Measurements from ENCODE around the gene OR1I1.

OR1I1 gene

GRCh38 chr19:15123031-15123890, 41.2 kb downstream of the OR1I1 start:
- no peak overlapping the region for H3K4me3 ChIP-seq (ENCODE audit: low read depth, low read length)
- no peak for DNase-seq (ENCODE audit: low read depth, low spot score)
- in situ Hi-C loops (cut with HindIII; ENCODE audit: low sequenced_read_pairs), result no loop called here
- no peak for TF ChIP-seq CTCF (IDR thresholded peaks at IDR 0.05; ENCODE audit: low read depth, low read length)

- no peak for TF ChIP-seq CTCF (IDR thresholded peaks at IDR 0.05; ENCODE audit: low read depth, low read length)
- in situ Hi-C loops (cut with HindIII; ENCODE audit: low sequenced_read_pairs), result no loop called here
- H3K4me3 ChIP-seq (ENCODE audit: low read depth, low read length), result no peak overlapping the region
- no peak for DNase-seq (ENCODE audit: low read depth, low spot score)
Measured at GRCh38 chr19:15123900-15124299, 41.9 kb downstream of the OR1I1 start.

GRCh38 chr19:15124572-15125231, 42.7 kb downstream of the OR1I1 start:
- peak overlapping the region; percentile 96 for H3K4me3 ChIP-seq (ENCODE audit: low read depth, low read length)
- in situ Hi-C loops (cut with HindIII; ENCODE audit: low sequenced_read_pairs), result no loop called here
- DNase-seq (ENCODE audit: low read depth, low spot score), result no peak
- no peak for TF ChIP-seq CTCF (IDR thresholded peaks at IDR 0.05; ENCODE audit: low read depth, low read length)

- TF ChIP-seq CTCF (IDR thresholded peaks at IDR 0.05; ENCODE audit: low read depth, low read length), result no peak
- in situ Hi-C loops (cut with HindIII; ENCODE audit: low sequenced_read_pairs), result no loop called here
- peak; percentile 98 for DNase-seq (ENCODE audit: low read depth, low spot score)
- H3K4me3 ChIP-seq (ENCODE audit: low read depth, low read length), result peak overlapping the region; percentile 96
Measured at GRCh38 chr19:15125232-15126067, 43.4 kb downstream of the OR1I1 start.

GRCh38 chr19:15126131-15126910, 44.3 kb downstream of the OR1I1 start:
- DNase-seq (ENCODE audit: low read depth, low spot score), result no peak
- H3K4me3 ChIP-seq (ENCODE audit: low read depth, low read length), result peak overlapping the region; percentile 96
- TF ChIP-seq CTCF (IDR thresholded peaks at IDR 0.05; ENCODE audit: low read depth, low read length), result no peak
- in situ Hi-C loops (cut with HindIII; ENCODE audit: low sequenced_read_pairs), result no loop called here
